ENCODE data around the gene PIK3CD.
"Not testable (repeated sequence)": the region's sequence is repeated elsewhere in the genome, so short reads cannot be mapped to it uniquely, and the experiment has no call there.

The PIK3CD gene

DNA sequence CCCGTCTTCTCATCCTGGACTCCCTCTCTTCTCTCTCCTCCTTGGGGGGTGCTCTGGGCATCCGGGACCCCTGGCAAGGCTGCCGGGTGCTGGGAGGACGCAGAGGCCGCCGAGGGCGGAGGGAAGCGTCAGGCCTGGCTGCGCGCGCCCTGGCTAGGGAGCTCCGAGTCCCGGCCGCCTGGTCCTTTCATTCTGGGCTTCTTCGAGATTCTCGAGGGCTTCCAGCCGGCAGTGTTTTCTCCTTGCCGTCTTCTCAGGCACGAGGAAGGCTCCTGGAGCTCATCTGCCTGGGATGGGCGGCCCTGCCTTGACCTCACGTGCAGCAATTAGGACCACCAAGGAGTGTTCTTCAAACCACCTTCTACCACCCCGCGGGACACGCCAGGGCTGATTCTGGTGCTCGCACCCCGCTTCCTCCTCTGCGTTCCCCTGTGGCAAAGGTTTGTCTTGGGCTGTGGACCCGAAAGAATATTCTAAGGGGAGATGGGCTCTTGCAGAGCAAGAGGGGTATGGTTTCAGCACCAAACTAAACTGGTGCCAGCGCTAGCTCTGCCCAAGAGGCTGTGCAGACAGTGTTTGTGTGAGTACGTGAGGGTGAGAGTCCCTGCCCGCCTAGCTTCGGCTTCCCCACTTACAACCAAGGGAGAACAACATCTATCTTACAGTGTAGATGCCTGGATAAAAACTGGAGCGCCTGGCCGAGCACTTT lies 36.5 kb downstream of the PIK3CD start:
- no peak for DNase-seq (ENCODE audit: low read depth in 1 of 2, low spot score in 1 of 2)

GRCh38 chr1:9688599-9688998 lies 37.1 kb downstream of the PIK3CD start:
- DNase-seq (ENCODE audit: low read depth in 1 of 2, low spot score in 1 of 2), result no peak

GRCh38 chr1:9689011-9689706 lies 37.6 kb downstream of the PIK3CD start:
- peak; percentile 63 to 70 for DNase-seq (ENCODE audit: low read depth in 1 of 2, low spot score in 1 of 2)

- no peak for DNase-seq (ENCODE audit: low read depth in 1 of 2, low spot score in 1 of 2)
These were observed 38.4 kb downstream of the PIK3CD start for GRCh38 chr1:9689971-9690381.

- no peak for DNase-seq (ENCODE audit: low read depth in 1 of 2, low spot score in 1 of 2)
These were observed 39.0 kb downstream of the PIK3CD start for GRCh38 chr1:9690440-9691107.

DNA sequence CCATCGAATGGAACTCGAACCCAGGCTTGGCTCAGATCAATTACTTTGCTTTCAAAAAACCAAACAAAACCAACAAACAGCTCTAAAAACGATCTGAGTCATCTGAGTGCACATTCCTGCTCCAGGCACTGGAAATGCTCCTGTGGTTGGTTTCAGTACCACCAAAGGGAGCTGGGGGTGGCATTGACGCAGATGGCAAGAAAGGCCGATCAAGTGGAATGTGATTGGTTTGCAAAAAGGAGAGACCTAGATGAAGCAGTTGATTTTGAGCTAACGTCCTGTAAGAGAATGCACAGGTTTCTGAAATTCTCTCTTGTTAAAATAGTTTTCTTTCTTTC lies 39.5 kb downstream of the PIK3CD start:
- no peak for DNase-seq (ENCODE audit: low read depth in 1 of 2, low spot score in 1 of 2)

DNA sequence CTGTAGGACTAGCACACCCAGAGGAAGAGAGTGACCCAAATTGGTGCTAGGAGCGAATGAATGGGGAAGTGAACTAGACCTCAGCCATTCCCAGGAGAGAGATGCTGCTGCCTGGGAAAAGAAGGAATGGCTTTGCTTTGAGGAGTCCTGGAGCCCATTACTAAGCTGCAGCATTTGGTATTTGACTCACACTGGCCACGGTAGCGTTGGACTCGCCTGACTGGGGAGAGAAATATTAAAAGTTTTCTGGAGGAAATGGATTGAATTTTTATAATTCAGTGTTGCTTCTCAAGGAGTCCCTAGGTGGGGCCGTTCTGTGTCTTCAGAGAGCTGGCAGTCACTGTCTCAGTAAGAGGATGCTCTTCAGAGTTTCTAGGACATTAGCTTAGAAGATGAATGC lies 40.2 kb downstream of the PIK3CD start:
- DNase-seq (ENCODE audit: low read depth in 1 of 2, low spot score in 1 of 2), result no peak

GRCh38 chr1:9696793-9697192 lies 45.3 kb downstream of the PIK3CD start:
- no peak for DNase-seq (ENCODE audit: low read depth in 1 of 2, low spot score in 1 of 2)

DNA sequence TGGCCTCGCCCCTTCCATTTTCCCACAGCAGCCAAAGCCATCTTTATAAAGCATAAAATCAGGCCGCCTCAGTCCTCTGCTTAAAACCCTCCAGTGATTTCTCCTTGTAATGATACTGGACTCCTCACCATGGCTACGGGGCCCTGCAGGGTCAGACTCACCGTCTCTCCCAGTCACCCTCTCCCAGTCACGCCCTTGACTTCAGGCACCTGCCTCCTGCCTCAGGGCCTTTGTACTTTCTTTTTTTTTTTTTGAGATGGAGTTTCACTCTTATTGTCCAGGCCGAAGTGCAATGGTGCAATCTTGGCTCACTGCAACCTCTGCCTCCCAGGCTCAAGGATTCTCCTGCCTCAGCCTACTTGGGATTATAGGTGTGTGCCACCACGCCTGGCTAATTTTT lies 47.8 kb downstream of the PIK3CD start:
- no peak for DNase-seq (ENCODE audit: low read depth in 1 of 2, low spot score in 1 of 2)

DNA sequence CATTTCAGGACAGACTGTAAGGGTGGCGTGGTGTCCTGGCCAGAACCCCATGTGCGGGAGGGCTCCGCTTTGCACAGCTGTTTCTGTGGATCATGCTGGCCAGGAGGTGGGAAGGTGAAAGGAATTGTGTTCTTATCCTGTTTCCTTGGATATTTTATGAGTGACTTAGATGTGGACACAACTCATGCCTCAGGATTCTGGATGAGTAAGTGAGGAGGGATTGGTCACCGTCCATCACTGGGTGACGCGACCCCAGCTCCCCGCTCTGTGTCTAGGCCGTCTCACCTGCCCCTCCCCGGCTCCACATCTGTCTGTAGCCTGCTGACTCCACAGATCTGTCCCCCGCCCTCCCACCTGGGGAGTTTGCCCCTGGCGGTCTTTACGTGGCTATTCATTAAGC lies 48.8 kb downstream of the PIK3CD start:
- DNase-seq (ENCODE audit: low read depth in 1 of 2, low spot score in 1 of 2), result no peak

GRCh38 chr1:9701665-9702064 lies 50.1 kb downstream of the PIK3CD start:
- no peak for DNase-seq (ENCODE audit: low read depth in 1 of 2, low spot score in 1 of 2)

- DNase-seq (ENCODE audit: low read depth in 1 of 2, low spot score in 1 of 2), result no peak
These were observed 51.6 kb downstream of the PIK3CD start for GRCh38 chr1:9703165-9703509.

DNA sequence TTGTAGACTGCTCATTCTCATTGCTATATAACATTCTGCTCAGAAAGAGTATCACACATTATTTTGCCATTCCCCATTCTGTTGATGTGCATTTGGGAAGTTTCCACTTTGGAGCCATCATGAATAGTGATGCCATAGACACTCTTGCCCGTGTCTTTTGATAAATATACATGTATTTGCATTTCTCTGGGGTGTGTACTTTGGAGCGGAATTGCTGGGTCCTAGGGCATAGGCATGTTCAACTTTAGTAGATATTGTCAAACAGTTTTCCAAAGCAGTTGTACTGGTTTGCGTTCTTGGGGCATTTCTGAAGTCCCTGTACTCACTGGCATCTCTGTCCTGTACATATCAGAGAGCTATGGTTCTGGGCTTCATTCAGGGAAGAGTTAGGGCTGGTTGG lies 52.1 kb downstream of the PIK3CD start:
- no peak for DNase-seq (ENCODE audit: low read depth in 1 of 2, low spot score in 1 of 2)

GRCh38 chr1:9705337-9706093 lies 54.0 kb downstream of the PIK3CD start:
- no peak for DNase-seq (ENCODE audit: low read depth in 1 of 2, low spot score in 1 of 2)

GRCh38 chr1:9706178-9706577 lies 54.6 kb downstream of the PIK3CD start:
- no peak for DNase-seq (ENCODE audit: low read depth in 1 of 2, low spot score in 1 of 2)

GRCh38 chr1:9710037-9710436 lies 58.5 kb downstream of the PIK3CD start:
- no peak for DNase-seq (ENCODE audit: low read depth in 1 of 2, low spot score in 1 of 2)

DNA sequence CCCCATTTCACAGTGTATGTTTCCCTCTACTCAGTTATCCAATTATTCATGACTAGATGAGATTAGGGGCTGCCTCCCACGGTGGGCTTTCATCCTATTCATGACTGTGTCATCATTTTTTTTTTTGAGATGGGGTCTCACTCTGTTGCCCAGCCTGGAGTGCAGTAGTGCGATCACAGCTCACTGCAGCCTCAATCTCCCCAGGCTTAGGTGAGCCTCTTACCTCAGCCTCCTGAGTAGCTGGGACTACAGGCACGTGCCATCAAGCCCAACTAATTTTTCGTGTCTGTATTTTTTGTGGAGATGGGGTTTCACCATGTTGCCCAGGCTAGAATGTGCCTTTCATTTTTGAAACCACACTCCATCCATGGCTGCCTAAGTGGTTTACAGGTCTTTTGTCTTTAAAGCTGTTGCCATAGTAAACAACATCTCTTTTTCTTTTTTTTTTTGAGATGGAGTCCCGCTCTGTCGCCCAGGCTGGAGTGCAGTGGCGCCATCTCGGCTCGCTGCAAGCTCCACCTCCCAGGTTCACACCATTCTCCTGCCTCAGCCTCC lies 60.0 kb downstream of the PIK3CD start:
- DNase-seq (ENCODE audit: low read depth in 1 of 2, low spot score in 1 of 2), result no peak

GRCh38 chr1:9712767-9713166 lies 61.2 kb downstream of the PIK3CD start:
- not testable (repeated sequence) for DNase-seq (ENCODE audit: low read depth in 1 of 2, low spot score in 1 of 2)

GRCh38 chr1:9714257-9714718 lies 62.8 kb downstream of the PIK3CD start:
- DNase-seq (ENCODE audit: low read depth in 1 of 2, low spot score in 1 of 2), result no peak

DNA sequence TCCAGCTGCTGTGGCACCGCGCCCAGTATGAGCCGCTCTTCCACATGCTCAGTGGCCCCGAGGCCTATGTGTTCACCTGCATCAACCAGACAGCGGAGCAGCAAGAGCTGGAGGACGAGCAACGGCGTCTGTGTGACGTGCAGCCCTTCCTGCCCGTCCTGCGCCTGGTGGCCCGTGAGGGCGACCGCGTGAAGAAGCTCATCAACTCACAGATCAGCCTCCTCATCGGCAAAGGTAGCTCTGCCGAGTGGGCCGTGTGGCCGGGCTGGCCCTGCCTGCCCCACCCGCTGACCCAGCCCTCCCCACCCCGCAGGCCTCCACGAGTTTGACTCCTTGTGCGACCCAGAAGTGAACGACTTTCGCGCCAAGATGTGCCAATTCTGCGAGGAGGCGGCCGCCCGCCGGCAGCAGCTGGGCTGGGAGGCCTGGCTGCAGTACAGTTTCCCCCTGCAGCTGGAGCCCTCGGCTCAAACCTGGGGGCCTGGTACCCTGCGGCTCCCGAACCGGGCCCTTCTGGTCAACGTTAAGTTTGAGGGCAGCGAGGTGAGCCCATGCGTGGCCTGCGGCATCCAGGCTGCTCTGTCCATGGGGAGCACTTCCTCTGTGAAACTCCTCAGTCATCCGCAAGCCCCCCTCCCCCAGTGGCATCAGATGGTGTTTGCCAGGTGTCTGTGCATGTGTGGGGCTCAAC lies 64.2 kb downstream of the PIK3CD start:
- no peak for DNase-seq (ENCODE audit: low read depth in 1 of 2, low spot score in 1 of 2)
